GM12873 (cell line): Measurements from ENCODE around the gene KTN1.

Experiments
- TF ChIP-seq, protein P1 (sequence below): IDR thresholded peaks from 2 replicates; pipeline ENCODE4 v1.5.1; 2012; ENCODE audit warnings: low read depth, mild to moderate bottlenecking, moderate library complexity, low read length, control low read depth; ENCODE audit not compliant: insufficient read depth; ENCODE audit errors: missing control alignments

Gene KTN1

DNA sequence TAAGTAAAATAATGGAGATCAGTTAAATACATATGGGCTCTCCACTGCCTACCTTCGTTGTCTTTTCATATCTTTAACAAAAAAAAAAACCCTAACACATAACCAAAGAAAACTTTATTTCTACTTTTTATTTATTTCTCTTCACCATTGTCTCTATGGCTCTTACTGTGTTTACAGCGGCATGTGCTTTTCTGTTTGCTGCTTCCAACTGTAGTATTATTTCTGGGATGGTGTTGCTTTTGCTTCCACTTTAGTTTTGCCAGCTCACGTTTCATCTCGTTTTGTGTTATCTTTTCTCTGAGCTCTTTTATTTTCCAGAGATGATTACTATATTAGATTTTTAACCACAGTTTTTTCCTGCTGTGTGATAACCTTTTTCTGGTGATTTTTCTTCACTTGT lies 46.1 kb downstream of the KTN1 start:
- TF ChIP-seq, protein P1, sequence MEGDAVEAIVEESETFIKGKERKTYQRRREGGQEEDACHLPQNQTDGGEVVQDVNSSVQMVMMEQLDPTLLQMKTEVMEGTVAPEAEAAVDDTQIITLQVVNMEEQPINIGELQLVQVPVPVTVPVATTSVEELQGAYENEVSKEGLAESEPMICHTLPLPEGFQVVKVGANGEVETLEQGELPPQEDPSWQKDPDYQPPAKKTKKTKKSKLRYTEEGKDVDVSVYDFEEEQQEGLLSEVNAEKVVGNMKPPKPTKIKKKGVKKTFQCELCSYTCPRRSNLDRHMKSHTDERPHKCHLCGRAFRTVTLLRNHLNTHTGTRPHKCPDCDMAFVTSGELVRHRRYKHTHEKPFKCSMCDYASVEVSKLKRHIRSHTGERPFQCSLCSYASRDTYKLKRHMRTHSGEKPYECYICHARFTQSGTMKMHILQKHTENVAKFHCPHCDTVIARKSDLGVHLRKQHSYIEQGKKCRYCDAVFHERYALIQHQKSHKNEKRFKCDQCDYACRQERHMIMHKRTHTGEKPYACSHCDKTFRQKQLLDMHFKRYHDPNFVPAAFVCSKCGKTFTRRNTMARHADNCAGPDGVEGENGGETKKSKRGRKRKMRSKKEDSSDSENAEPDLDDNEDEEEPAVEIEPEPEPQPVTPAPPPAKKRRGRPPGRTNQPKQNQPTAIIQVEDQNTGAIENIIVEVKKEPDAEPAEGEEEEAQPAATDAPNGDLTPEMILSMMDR, result no peak

DNA sequence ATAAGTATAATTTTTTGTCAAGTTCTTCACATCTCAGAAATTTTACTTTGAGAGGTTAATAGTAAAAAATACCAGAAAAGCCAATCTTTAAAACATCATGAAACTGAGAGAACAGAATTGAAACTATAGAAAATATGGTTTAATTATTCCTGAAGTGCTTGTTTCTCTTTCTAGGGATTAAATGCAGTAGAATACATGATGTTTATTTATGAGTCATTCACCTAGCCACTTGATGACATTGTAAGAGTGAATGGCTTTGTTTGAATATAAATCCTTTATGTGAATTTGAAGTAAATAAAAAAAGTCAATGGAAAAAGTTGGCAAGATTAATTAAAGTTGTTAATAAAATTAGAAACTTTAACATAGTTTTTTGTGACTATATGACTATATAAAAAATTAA lies 48.4 kb downstream of the KTN1 start:
- TF ChIP-seq, protein P1, result no peak

DNA sequence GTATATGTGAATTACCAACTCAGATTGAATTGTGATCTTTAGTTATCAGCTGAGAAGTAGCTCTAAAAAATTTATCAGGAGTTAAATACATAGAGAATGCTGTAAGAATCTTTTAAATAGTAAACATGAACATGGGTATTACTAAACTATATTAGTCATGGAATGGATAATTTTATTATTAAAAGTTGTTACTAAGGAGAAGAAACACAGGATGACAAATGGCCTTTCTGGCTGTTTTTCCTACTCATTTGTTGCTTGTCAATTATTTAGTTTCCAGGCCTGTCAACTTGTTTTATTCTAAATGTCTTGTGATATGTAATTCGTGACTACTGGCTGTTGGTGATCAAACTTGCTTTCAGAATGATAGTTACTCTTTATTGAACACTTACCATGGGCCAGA lies 58.7 kb downstream of the KTN1 start:
- TF ChIP-seq, protein P1, result no peak

DNA sequence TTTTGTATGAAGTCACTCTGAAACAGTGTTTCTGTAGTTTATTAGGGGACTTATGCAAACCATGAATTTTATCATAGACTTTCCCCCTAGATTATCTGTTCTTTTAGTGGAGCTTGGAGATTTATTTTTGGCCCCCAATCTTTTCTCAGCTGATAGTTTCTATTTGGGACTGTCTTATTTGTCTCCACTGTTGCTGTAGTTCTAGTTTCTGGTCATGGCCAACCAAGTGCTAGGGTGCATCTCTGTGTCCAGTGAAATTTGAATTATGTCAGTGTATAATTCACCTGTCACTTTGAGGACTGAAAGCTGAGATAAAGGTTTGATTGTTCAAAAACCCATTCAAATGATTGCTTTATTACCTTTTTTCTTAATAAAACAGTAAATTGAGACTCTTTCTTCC lies 61.3 kb downstream of the KTN1 start:
- TF ChIP-seq, protein P1, result no peak

DNA sequence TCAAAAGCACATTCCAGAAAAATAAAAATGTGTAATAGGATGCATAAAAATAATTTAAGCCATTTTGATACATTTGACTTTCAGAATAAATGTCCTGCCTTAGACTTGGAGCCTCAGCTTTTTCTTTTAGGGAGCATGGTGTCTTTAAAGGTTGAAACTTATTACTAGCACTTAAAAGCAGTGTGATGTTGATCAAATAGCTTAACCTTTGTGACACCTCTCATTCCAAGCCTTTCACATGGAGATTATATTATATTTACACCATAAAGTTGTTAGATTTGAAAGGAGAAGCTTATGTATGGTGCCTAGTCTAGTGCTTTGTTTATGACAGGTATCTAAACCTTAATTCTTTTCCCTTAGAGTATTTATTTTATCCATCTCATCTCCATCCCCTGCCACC lies 61.9 kb downstream of the KTN1 start:
- TF ChIP-seq, protein P1, result no peak

DNA sequence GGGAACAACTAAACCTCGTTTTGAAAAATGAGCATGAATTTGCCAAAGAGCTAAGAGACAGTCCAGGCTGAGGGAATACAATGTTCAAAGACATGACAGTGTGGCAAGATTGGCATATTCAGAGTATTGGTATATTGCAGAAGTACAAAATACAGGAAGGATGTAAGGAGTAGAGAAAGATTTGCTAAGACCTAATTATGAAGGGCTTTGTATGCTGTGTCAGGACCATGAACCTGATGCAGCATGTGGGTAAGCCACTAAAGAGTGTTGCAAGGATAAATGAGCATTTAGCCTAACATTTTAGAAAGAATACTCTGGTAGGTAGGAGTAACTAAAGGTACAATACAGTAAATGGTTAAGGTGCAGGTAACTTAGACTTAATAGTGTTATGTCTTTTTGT lies 65.1 kb downstream of the KTN1 start:
- TF ChIP-seq, protein P1, result no peak

DNA sequence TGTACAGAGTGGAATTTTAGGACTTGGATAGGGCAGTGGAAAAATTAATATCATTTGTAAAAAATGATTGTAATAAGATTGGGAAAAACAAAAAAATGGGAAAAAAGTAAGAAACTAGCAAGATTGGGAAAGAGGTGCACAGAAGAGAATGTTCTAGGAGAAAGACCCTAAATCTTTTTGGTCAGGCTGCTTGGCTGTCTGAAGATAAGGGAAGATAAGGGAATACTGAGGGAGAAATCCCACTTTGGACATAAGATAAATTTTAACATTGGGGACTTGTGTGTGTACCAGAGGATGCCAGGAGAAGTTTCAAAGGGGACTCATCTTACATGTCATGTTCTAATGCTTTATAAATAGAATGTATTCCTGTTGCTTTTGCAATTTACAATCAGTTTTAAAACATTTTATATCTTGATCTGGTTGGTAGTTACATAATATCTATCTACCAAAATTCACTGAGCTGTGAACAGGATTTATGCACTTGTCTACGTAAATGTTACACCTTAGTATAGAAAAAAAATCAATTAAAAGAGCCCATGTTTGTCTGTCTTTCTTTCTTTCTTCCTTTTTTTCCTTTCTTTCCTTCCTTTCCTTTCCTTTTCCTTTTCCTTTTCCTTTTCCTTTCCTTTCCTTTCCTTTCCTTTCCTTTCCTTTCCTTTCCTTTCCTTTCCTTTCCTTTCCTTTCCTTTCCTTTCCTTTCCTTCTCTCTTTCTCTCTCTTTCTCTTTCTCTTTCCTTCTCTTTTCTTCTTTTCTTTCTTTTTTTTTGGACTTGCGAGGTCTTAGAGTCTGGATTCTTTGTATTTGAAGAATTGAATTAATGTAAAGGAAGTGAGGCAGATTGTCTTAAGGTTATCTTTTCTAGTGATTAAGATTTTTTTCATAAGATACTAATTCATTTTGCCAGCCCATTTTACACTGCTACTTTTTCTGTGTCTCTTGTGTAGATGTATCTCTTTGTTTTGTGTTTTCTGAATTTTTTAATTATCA lies 66.1 kb downstream of the KTN1 start:
- TF ChIP-seq, protein P1, result no peak
